ENCODE measurements around the gene CD6.
A peak's percentile ranks its signal among the peaks of the same experiment; 100 is the strongest.

The CD6 gene

GRCh38 chr11:60953781-60954180 is 17.7 kb upstream of the CD6 start:
- Histone ChIP-seq H3K4me3 (replicated peaks; ENCODE audit: insufficient read depth, low read length) (no peak overlapping the region), H3K27me3 (ENCODE audit: insufficient read depth, poor library complexity, severe bottlenecking) (peaks cover 23% of the 10 kb centered on the region), H3K27ac (replicated peaks) (no peak overlapping the region)
- no peak for DNase-seq (ENCODE audit: low read depth in 1 of 2, low spot score in 1 of 2)
- TF ChIP-seq POLR2AphosphoS5 (IDR thresholded peaks at IDR 0.05; ENCODE audit: low read depth) (no peak), GABPA (IDR thresholded peaks at IDR 0.05; ENCODE audit: low read depth) (no peak), SPI1 (IDR thresholded peaks at IDR 0.05; ENCODE audit: borderline replicate concordance, low read depth) (no peak)
- TF ChIP-seq, protein P1, sequence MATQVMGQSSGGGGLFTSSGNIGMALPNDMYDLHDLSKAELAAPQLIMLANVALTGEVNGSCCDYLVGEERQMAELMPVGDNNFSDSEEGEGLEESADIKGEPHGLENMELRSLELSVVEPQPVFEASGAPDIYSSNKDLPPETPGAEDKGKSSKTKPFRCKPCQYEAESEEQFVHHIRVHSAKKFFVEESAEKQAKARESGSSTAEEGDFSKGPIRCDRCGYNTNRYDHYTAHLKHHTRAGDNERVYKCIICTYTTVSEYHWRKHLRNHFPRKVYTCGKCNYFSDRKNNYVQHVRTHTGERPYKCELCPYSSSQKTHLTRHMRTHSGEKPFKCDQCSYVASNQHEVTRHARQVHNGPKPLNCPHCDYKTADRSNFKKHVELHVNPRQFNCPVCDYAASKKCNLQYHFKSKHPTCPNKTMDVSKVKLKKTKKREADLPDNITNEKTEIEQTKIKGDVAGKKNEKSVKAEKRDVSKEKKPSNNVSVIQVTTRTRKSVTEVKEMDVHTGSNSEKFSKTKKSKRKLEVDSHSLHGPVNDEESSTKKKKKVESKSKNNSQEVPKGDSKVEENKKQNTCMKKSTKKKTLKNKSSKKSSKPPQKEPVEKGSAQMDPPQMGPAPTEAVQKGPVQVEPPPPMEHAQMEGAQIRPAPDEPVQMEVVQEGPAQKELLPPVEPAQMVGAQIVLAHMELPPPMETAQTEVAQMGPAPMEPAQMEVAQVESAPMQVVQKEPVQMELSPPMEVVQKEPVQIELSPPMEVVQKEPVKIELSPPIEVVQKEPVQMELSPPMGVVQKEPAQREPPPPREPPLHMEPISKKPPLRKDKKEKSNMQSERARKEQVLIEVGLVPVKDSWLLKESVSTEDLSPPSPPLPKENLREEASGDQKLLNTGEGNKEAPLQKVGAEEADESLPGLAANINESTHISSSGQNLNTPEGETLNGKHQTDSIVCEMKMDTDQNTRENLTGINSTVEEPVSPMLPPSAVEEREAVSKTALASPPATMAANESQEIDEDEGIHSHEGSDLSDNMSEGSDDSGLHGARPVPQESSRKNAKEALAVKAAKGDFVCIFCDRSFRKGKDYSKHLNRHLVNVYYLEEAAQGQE (IDR thresholded peaks at IDR 0.05; ENCODE audit: insufficient replicate concordance, low read depth): no peak
- TF ChIP-seq, protein P2, sequence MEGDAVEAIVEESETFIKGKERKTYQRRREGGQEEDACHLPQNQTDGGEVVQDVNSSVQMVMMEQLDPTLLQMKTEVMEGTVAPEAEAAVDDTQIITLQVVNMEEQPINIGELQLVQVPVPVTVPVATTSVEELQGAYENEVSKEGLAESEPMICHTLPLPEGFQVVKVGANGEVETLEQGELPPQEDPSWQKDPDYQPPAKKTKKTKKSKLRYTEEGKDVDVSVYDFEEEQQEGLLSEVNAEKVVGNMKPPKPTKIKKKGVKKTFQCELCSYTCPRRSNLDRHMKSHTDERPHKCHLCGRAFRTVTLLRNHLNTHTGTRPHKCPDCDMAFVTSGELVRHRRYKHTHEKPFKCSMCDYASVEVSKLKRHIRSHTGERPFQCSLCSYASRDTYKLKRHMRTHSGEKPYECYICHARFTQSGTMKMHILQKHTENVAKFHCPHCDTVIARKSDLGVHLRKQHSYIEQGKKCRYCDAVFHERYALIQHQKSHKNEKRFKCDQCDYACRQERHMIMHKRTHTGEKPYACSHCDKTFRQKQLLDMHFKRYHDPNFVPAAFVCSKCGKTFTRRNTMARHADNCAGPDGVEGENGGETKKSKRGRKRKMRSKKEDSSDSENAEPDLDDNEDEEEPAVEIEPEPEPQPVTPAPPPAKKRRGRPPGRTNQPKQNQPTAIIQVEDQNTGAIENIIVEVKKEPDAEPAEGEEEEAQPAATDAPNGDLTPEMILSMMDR (IDR thresholded peaks at IDR 0.05; ENCODE audit: insufficient read depth, low read length): no peak

DNA sequence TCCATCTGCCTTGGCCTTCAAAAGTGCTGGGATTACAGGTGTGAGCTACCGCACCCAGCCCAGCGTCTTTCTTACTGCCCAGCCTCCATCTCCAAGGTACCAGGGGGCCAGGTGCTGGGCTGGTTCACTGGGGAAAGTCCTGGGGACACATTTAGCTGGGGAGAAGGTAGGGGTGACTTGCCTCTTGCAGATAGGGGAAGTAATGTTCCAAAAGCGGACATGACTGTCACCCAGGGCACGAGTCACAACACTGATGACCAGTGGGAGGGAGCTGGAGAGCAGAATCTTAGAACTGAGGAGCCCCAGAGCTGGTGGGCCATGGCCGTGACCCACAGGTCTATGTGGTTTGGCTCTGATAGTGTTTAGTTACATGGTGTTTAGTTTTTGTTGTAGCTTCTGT is 17.1 kb upstream of the CD6 start:
- DNase-seq (ENCODE audit: low read depth in 1 of 2, low spot score in 1 of 2): peak in 1 of 2 experiments; percentile 32
- TF ChIP-seq, protein P2 (IDR thresholded peaks at IDR 0.05; ENCODE audit: insufficient read depth, low read length): no peak
- TF ChIP-seq, protein P1 (IDR thresholded peaks at IDR 0.05; ENCODE audit: insufficient replicate concordance, low read depth): no peak
- no peak for TF ChIP-seq SPI1 (IDR thresholded peaks at IDR 0.05; ENCODE audit: borderline replicate concordance, low read depth)
- no peak for TF ChIP-seq POLR2AphosphoS5 (IDR thresholded peaks at IDR 0.05; ENCODE audit: low read depth)
- no peak for TF ChIP-seq GABPA (IDR thresholded peaks at IDR 0.05; ENCODE audit: low read depth)
- no peak overlapping the region for H3K27ac ChIP-seq (replicated peaks)
- no peak overlapping the region for H3K4me3 ChIP-seq (replicated peaks; ENCODE audit: insufficient read depth, low read length)
- H3K27me3 ChIP-seq (ENCODE audit: insufficient read depth, poor library complexity, severe bottlenecking): peaks cover 19% of the 10 kb centered on the region

DNA sequence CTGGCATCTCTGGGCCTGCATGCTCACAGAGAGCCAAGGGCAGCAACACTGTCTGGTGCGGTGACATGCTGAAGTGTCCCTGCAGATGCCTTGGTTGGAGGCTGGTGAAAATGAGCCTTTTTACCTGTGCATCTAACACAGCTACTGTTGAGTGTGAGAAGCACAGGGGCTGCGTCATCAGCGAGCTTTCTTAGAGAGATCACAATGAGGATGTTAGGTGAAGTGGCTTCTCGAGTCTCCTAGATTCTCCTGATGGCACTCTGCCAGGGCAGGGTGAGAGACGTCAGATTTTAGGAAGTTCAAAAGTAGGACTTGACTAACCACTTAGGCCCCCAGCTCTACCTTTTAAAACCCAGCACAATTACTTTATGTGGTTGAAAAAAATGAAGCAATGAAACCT is 15.9 kb upstream of the CD6 start:
- H3K27ac ChIP-seq (replicated peaks): no peak overlapping the region
- TF ChIP-seq, protein P1 (IDR thresholded peaks at IDR 0.05; ENCODE audit: insufficient replicate concordance, low read depth): no peak
- H3K4me3 ChIP-seq (replicated peaks; ENCODE audit: insufficient read depth, low read length): no peak overlapping the region
- H3K27me3 ChIP-seq (ENCODE audit: insufficient read depth, poor library complexity, severe bottlenecking): peaks cover 10% of the 10 kb centered on the region
- DNase-seq (ENCODE audit: low read depth in 1 of 2, low spot score in 1 of 2): peak in 1 of 2 experiments; percentile 53

DNA sequence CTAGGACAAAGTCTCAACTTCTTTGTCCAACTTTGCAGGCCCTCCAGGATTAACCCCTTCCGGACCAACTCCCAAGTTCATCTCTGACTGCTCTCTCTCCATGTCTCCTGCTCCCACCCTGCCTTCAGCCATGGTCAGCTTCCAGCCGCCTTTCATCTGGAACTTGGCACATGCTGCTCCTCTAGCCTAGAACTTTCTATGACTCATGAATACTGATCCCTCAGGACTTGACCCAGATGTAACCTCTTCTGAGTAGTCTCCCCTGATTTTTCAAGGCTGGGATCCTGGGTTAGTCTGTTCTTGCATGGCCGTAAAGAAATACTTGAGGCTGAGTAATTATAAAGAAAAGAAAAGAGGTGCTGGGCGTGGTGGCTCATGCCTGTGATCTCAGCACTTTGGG is 14.3 kb upstream of the CD6 start:
- no peak for DNase-seq (ENCODE audit: low read depth in 1 of 2, low spot score in 1 of 2)
- TF ChIP-seq, protein P2 (IDR thresholded peaks at IDR 0.05; ENCODE audit: insufficient read depth, low read length): no peak
- TF ChIP-seq SPI1 (IDR thresholded peaks at IDR 0.05; ENCODE audit: borderline replicate concordance, low read depth) (no peak), POLR2AphosphoS5 (IDR thresholded peaks at IDR 0.05; ENCODE audit: low read depth) (no peak), GABPA (IDR thresholded peaks at IDR 0.05; ENCODE audit: low read depth) (no peak)
- TF ChIP-seq, protein P1 (IDR thresholded peaks at IDR 0.05; ENCODE audit: insufficient replicate concordance, low read depth): no peak
- Histone ChIP-seq H3K27ac (replicated peaks) (no peak overlapping the region), H3K27me3 (ENCODE audit: insufficient read depth, poor library complexity, severe bottlenecking) (peaks cover 8% of the 10 kb centered on the region), H3K4me3 (replicated peaks; ENCODE audit: insufficient read depth, low read length) (no peak overlapping the region)

All from HL-60 (cell line).